Stromal cell of bone marrow (primary cell): Measurements from ENCODE around the gene PRUNE2.
"Not testable (repeated sequence)": the region's sequence is repeated elsewhere in the genome, so short reads cannot be mapped to it uniquely, and the experiment has no call there.

Experiments used
- DNase-seq: peaks from one replicate; pipeline ENCODE4 v3.0.0-alpha.2; 2012; ENCODE audit warnings: low read depth

PRUNE2 gene, protein sequence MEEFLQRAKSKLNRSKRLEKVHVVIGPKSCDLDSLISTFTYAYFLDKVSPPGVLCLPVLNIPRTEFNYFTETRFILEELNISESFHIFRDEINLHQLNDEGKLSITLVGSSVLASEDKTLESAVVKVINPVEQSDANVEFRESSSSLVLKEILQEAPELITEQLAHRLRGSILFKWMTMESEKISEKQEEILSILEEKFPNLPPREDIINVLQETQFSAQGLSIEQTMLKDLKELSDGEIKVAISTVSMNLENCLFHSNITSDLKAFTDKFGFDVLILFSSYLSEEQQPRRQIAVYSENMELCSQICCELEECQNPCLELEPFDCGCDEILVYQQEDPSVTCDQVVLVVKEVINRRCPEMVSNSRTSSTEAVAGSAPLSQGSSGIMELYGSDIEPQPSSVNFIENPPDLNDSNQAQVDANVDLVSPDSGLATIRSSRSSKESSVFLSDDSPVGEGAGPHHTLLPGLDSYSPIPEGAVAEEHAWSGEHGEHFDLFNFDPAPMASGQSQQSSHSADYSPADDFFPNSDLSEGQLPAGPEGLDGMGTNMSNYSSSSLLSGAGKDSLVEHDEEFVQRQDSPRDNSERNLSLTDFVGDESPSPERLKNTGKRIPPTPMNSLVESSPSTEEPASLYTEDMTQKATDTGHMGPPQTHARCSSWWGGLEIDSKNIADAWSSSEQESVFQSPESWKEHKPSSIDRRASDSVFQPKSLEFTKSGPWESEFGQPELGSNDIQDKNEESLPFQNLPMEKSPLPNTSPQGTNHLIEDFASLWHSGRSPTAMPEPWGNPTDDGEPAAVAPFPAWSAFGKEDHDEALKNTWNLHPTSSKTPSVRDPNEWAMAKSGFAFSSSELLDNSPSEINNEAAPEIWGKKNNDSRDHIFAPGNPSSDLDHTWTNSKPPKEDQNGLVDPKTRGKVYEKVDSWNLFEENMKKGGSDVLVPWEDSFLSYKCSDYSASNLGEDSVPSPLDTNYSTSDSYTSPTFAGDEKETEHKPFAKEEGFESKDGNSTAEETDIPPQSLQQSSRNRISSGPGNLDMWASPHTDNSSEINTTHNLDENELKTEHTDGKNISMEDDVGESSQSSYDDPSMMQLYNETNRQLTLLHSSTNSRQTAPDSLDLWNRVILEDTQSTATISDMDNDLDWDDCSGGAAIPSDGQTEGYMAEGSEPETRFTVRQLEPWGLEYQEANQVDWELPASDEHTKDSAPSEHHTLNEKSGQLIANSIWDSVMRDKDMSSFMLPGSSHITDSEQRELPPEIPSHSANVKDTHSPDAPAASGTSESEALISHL (N-terminal part only)

GRCh38 chr9:76905791-76906646 lies at the start of gene PRUNE2:
Gene PRUNE2 (minus strand): TSS chr9:76906114. CDS start chr9:76905963, 151 bp downstream.
- peak; percentile 78 for DNase-seq

GRCh38 chr9:76955406-76955805 lies 49.5 kb upstream of the PRUNE2 start:
- DNase-seq, result not testable (repeated sequence)

DNA sequence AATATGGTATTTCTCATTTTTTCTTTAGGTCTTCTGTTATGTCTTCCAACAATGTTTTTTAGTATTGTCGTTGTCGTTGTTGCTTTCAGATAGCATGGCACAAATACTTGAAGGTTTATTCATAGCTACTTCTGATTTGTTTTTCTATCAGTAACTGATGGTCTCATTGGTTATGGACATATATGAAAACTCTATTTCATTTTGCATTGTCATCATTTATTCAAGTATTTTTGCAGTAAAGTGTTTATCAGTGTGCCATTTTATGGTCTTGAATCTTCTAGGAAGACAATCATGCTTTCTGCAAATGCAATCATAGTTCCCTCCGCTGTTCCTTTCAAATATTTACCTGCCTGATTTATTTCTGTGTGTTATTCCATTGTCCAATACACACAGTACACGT lies 44.0 kb upstream of the PRUNE2 start:
- DNase-seq, result no peak

DNA sequence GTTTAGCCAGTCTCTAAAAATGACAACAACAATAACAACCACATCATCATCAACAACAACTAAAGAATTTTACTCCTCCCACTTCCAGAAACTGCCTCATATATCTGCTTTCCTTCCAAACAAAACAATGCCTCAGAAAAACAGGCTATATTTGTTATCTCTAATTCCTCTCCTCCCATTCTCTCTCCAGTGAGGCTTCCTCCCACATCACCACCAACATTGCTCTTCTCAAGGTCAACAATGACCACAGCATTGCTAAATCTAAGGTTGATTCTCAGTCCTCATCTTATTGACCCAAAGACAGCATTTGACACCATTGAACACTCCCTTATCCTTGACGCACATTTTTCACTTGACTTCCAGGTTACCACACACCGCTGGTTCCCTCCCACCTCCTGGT lies 38.1 kb upstream of the PRUNE2 start:
- DNase-seq, result no peak

GRCh38 chr9:76943054-76943453 lies 37.1 kb upstream of the PRUNE2 start:
- DNase-seq, result no peak

DNA sequence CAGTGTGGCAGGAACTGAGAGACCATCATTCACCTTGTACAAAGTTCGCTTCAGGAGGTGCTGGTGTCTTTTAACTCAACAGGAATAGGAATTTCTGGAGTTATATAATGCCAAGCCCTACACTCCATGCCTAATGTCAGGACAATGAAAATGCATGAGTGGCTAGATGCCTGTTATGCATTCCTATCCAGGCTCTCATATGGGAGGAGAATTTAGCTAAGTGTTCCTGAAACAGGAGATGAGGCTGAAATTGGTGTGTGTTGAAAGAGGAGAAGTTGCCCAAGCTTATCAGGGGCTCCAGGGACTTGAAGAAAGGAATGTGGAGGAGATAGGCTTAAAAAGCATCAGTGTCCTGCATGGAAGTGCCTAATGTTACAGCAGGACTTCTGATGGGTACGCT lies 26.8 kb upstream of the PRUNE2 start:
- no peak for DNase-seq

DNA sequence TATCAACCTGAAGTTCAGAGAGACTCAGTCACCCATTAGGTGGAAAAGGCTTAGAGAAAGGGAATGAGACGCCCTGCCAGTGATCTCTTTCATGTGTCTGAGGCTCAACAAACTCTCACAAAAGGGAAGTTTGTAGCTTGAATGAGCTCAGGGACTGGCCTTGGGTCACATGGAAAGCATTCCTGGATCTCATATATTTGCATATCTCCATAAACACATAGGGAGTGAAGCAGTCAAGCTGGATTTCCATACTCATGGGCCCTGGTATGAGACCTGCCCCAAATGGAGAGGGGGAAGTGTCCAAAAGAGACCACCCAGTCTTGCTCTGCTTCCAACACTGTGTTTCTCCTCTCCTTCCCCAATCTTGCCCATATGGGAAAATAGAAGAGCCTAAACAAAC lies 26.4 kb upstream of the PRUNE2 start:
- DNase-seq, result no peak

- no peak for DNase-seq
These were observed 21.8 kb upstream of the PRUNE2 start for GRCh38 chr9:76927540-76928240.

GRCh38 chr9:76926846-76927245 lies 20.9 kb upstream of the PRUNE2 start:
- DNase-seq, result no peak

- peak; percentile 97 for DNase-seq
These were observed 20.4 kb upstream of the PRUNE2 start for GRCh38 chr9:76926324-76926741.

- DNase-seq, result no peak
These were observed 15.3 kb upstream of the PRUNE2 start for GRCh38 chr9:76921165-76921564.

GRCh38 chr9:76917299-76917698 lies 11.4 kb upstream of the PRUNE2 start:
- no peak for DNase-seq

DNA sequence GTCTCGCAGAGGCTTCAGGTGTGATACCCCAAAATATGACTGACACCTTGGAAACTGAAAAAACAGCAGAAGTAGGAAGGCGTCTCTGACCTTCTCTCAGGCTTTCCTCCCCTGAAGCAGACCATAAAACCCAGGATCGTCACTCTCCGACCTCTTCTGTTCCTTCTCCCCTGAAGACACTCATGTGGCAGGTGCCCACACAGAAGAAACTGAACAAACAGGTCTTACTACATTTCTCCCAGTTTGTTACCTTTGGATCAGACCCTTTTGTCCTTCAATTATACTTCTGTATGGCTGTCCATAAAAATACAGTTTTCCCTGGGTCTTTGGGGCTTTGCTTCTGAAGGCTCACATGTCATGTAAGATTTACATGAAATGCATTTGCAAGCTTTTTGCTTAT lies 10.3 kb upstream of the PRUNE2 start:
- DNase-seq, result no peak

DNA sequence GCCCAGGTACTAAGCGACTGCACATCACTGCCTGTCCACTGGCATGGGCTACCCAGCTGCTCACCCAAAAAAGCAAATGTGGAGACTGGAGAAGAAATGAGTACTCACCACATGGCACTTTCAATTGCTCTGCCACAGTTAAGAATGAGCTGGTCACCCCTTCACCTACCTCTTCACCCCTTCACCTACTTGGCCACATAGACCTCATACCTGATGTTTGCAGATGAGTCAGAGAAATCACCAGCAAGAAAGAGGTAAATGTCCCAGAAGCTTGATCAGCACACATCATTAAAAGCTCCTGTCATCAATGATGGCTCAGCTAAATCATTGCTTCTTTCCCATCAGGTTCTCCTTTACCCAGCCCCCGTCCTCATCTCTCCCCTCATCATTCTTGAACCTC lies 7.6 kb upstream of the PRUNE2 start:
- no peak for DNase-seq

- DNase-seq, result no peak
These were observed 6.8 kb upstream of the PRUNE2 start for GRCh38 chr9:76912636-76913275.

GRCh38 chr9:76911971-76912370 lies 6.1 kb upstream of the PRUNE2 start:
- DNase-seq, result no peak

GRCh38 chr9:76910861-76911260 lies 4.9 kb upstream of the PRUNE2 start:
- DNase-seq, result no peak

GRCh38 chr9:76906647-76906975 lies 697 bp upstream of the PRUNE2 start:
- no peak for DNase-seq

- DNase-seq, result no peak
These were observed 1.1 kb downstream of the PRUNE2 start for GRCh38 chr9:76904661-76905457.
